NCI-H2029 treated with DMSO at 0.1 percent for 48 hours (cell line): ENCODE measurements around the gene FGF19.

ENCODE experiments used
- DNase-seq: peaks from one replicate; lab custom pipeline; 2025; lab: John Stamatoyannopoulos, UW

The FGF19 gene

DNA sequence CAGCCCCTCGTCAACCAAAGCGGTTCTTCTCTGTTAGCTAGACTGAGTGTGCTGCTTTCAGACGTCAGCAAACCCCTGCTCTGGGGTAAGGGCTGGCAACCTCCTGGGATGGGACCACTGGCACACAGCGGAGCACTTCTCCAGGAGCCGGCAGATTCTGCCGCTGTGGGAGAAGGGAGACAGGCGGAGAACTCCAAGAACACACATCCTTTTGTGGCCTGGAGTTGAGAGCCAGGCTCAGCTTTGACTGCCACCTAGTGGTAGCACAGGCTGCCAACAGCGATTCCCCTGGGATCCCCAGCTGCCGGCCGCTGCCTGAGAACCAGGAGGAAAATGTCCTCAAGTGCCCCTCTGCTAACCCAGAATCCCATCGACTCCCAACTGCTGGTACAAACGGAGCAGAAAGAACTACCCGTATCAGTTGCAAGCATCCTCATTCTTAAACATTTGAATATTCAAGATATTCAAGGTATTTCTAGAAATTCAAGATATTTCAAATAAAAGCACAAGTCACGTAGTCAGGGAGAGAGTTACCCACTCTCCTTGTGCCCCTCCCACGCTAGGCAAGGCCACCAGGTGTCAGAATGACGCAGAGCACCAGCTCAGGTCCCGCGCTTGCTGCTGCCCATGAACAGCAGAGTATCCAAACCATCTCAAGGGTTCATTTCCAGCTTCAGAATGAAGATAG lies 33.5 kb downstream of the FGF19 start:
- DNase-seq = peak; percentile 59

DNA sequence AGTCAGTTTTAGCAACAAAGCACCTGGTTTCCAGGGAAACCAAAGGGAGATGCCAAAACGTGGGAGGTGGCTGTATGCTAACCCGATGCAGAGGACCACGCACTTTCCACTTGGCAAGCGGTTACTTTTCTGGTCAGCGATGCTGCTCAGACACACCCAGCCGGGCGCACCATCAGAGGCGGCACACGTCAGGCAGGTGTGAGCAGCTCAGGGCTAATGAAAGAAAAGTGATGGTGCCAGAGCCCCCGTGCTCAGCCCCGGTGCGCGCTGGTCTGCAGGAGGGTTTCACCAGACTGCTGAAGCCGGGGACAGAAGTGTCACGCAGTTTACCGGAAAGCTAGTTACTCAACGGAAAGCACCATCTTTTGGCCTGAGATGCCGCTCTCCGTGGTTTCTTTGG lies 34.3 kb downstream of the FGF19 start:
- DNase-seq = no peak

DNA sequence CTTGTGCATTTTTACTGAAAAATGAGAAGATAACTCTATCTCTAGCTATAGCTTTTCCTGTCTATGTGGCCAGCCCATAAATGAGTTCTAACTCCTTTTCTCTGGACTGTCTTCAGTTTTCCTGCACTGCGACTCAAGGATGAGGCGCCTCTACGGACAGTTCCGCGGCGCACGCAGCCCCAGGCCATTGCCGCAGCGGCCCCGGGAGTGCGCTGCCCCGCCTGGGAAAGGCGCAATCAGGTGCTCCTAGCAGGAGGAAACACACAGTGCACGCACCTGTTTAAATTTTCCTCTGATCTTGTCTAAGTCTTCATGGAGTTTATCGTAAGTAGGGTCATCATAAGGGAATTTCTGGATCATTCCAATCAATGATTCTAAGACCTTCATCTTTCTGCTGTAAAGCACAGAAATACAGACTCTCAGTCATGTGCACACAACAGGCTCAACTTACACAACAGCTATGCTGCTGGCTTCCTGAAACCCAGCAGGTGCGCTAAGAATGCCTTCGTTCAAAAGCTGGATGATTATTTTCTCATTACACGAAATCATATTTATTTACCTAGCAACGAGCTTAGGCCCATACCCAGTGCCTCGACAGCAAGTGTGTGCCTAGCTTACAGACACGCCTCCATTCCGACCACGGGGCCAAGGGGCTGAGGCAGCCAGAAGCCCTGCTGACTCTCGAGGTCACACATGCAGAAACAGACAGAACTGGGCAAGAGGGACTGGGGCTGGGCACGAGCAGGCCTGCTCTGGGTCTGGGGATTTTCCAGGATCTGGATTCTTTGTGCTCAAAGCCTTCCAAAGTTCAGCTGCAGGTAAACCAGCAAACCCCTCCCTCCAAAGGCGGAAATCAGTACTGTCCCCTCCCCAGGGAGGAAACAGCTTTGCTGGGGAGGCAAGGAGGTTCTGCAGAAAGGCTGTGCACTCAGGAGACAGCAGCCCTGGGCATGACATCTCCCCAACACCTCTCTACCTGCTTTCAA lies 35.9 kb downstream of the FGF19 start:
- DNase-seq = no peak

DNA sequence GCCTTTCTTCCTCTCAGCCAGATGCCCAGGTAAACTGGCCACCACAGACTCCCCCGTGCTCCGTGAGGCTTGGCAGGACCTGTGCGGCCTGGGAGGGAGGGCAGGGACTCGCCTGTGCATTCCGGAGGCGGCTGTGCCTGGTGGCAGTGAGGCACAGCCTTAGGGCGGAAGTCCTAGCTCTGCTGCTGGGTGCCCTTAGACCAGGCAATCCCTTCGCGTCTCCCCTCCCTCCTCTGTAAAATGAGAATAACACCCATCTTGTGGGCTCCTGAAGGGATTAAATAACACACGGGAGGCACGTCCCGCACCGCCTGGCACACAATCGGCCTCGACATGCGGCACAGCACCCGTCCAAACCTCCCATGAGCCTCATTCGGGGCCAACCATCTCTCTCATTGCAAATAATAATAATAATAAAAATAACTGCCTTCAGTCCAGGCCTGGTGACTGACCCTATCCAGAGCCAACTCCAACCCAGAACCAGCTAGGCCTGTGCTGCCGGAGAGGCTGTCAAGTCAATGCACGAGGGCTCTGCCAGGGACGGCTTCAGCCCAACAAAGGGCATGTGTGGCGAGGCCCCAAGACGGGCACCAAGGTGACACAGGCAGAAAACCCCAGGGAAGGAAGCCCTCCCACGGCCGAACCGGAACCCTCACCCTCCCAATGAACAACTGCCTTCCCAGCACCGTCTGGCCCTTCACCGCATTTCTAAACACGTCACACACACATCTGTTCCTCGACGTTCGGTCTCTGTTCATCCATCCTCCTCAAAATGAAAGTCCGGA lies 36.9 kb downstream of the FGF19 start:
- DNase-seq = no peak

DNA sequence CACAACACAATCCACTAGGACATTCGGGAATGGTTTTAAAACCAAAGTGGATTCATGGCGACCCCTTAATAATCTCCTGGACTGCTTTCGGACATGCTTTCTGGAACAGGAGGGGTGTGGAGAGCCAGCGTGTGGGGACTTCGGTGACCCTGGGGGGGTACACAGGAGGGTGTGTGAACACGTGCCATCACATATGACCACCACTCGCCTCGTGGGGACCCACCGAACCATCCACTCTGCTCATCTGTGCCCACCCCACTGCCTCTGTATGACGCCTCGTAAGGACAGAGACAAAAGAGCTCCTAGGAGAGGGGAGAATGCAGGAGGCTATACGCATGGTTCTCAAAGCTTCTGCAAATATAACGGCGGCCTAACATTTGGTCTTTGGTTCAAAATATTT lies 37.6 kb downstream of the FGF19 start:
- no peak for DNase-seq

DNA sequence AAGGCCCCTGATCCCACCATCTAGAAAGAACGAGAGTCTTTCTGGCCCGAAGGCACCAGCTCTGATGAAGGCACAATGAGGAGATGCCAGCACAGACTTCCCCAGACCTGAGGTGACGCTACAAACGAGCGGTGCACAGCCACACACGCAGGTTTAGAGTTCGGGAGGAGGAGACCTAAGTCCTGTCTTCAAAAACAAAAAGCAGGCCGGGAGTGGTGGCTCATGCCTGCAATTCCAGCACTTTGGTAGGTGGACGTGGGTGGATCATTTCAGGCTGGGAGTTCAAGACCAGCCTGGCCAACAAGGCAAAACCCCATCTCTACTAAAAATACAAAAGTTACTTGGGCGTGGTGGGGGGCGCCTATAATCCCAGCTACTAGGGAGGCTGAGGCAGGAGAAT lies 38.2 kb downstream of the FGF19 start:
- no peak for DNase-seq

DNA sequence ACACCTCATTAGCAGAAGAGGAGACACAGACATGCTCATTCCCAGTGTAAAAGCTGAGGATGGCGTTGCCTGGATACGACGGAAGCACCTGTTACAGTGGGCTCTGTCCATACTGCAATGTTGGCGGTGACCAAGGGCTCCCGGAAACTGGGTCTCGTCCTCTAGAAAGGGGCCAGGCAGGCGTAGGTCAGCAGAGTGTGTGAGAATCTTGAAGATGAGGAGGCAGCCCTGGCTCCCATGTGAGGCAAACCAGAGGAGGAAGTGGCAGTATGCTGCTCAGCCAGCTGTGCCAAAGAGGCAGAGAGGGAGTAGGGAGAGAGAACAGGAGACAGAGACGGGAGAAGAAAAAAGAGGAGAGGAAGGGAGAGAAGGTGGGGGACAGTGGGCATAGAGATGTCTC lies 38.9 kb downstream of the FGF19 start:
- DNase-seq = no peak

DNA sequence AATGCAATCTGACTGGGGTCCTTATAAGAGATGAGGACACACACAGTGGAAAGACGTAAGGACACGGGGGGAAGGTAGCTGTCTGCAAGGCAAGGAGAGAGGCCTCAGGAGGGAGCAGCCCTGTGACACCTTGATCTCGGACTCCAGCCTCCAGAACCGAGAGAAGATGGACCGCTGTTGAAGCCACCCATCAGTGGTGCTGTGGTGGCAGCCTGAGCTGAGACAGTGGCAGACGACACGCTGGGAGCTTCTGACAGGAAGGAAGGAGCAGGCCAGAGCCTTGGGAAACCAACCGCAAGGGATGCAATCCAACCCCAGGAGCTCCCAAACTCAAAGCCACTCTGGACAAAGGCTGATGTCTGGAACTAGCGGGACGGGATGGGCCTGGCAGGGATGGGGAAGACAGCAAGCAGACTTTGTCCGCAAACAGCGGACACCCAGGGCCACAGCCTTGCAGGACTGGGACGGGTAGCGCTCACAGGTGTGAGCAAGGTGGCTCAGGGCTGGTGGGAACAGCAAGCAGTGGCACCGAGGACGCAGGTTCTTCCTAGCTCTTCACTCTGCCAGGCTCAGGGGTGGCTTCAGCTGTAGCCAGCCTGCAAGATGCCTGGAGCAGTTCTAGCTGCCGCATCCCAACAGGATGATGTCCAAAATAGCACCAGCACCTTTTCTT lies 39.6 kb downstream of the FGF19 start:
- DNase-seq = no peak

DNA sequence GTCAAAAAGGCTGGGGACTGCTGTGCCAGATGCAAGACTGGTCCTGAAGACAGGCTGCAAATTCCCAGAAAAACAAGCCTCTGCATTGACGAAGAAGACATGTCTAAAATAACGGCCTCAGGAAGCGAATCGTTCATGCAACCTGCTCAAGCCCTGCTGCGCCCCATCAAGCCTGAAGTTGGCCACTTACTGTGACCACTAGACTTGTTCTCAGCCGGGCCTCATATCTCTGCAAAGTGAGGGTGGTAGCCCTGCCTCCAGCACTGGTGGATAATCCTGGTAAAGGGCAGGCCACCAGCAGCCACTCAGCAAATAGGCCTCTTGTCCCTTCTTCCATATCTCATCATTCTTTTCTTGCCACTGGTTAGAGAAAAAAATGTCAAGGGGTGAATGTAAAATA lies 40.5 kb downstream of the FGF19 start:
- DNase-seq = no peak

DNA sequence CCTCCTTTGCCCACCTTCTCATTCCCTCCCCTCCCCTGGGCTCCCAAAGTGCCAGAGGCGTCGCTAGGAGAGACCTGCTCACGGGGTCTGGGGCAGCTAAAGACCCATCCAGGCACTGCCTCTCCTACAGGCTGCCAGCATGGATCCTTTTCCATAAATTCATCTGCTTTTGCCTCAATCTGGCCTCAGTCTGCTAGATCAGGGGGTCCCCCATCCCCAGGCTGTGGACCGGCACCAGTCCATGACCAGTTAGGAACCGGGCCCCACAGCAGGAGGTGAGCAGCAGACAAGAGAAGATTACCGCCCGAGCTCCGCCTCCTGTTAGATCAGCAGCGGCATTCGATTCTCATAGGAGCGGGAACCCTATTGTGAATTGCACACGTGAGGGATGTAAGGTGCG lies 41.0 kb downstream of the FGF19 start:
- DNase-seq = no peak

DNA sequence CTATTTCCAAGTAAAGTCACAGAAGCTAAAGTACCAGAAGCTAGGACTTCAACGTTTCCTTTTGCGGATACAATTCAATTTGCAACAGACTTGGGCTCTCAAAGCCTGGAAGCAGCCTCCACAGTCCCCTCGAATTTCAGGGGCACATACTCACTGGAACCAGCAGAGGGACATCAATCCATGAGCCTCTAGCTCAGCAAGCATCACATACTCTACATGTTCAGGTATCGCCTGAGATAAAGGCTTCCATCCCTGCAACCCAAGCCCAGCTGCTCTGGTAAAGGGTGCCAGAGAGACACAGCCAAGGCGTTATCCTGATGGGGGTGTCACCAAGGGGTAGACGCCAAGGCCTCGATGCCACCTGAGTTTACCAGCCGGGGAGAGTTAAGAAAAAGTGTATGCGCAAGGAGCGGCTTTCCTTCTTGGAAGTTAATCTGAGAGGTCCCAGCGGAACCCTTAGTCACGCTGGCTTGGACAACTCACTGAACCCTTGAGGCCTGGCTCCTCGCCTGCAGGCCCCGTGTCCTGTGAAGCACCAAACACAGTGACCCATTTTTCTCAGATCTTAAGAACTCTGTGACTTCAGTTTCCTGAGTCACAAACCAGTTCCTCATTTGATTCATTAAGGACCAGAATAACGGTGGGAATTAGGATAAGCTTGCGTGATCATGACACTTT lies 41.7 kb downstream of the FGF19 start:
- DNase-seq = no peak

DNA sequence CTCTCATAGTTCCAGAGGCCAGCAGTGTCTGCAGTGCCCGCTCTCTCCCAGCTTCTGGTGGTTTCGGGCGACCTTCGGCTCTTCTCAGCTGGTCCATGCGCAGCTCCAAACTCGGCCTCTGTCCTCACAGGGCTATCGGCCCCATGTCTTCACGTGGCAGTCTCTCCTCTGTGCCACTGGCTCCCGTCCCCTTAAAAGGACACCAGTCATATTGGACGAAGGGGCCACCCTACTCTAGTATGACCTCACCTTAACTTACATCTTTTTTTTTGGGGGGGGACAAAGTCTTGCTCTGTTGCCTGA lies 42.5 kb downstream of the FGF19 start:
- no peak for DNase-seq

DNA sequence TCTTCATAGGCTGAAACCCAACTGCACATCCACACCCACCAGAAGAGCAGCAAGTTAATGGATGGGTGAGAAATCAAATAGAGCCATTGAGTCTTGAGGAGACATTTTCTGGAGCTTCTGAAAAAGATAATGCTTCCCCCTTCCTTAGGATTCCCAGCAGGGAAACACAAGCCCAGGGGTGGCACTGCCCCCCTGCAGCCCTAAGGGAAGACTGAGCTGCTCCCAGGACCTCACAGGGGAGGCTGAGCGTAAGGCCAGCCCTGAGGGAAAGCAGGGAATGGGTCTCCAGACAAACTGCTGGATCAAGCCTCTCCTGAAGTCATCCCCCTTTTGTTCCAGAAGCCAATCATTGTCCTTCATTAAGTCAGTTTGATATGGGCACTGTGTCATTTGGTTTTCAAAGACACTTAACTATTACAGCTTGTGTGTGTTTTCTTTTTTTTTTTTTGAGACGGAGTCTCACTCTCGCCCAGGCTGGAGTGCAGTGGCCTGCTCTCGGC lies 43.8 kb downstream of the FGF19 start:
- no peak for DNase-seq

DNA sequence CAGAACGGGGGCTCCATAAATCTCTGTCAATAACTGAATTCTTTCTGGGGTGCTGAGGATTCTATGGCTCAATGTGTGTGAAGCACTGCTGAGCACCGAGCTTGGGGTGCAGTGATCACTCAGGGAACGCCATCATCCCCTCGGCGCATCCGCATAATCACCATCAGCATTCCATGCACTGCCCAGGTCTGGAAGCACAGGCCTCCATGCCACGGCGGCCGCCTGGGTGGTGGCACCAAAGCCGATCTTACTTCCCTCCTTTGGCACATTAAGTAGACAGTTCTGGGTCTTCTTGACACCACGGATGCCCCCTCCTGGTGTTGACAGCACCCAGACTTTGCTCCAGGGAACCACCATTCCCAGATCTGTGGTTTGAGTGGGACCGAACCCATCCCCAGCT lies 44.2 kb downstream of the FGF19 start:
- no peak for DNase-seq

DNA sequence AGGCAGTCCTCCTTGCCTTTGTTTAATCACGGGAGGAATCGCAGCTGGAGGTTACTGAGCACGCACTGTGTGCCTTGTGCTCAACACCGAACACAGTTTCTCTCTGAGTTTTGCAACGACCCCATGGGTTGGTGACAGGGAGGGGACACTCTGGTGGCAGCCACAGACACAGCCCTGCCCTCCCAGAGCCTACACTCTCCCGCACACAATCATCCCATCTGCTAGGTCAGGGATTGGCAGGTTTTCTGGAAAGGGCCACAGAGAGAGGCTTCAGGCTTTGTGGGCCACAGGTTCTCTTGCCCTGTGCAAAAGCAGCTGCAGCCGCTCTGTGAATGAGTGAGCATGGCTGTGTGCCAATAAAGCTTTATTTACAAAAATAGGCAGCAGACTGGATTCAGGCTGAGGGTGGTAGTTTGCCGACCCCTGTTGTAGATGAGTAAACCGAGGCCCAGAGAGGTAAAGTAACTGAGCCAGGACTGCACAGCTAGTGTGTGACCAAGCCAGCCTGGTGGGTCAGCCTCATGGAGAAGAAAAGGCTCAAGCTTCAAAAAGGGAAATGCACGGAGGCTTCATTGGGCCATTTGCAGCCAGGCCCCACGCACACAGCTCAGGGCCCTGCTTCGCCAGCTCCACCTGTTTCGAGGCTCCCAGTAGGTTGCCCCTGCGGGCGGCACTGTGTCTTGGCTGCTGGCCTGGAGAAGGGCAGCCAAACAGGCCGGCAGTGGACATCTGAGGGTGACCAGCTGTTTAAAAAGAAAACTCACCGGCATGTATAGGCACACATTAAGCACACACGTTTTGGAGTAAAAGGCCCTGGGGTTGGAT lies 45.0 kb downstream of the FGF19 start:
- DNase-seq = no peak

DNA sequence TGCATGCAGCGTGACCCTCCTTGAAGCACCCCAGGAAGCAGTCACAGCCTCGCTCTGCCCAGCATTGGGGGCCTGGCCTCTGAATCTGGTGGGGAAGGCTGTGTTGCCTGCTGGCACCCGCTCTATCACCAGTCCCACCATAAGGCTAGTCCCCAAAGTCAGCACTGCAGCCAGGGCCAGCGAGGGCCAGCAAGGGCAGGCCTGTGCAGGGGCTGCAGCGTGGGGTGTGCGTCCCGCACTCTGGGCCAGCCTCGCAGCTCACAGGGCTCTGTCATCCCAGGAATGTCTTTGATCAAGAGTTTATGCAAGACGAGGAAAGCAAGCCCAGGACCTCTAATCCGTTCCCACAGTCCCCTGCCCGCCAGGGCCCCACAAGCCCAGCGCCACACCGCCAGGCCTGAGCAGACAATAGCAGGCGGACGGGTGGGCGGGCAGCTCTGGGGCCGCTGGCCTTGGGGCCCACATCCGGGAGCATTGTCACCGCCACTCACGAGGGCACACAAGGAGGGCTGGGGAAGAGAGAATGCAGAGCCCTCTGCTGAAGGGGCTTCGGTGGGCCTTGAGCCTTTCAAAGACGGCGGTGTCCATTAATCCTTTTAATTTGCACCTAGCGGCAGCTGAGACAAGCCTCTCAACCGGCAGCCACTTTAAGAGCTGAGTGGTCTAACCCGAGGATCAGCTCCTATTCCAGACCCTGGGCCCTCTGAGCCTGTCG lies 45.8 kb downstream of the FGF19 start:
- DNase-seq = no peak

DNA sequence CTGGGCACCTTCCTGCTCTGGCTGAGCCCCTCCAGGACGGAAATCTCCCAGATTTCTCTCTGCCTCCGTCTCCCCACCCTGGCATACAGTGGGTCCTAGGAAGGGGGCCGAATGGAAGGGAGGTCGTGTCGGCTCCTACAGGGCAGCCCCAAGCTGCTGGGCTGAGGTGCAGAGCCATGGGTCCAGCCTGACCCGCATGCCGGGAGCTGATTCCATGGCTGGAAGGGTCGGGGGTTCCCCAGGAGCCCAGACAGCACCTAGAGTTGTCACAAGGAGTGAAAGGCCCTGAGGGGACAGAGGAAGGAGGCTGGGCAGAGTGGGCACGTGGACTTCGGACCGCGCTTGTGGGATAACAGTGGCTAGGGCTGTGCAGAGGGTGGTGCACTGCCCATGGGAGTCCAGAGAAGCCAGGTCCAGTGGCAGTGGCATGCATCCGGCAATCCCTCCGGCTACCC lies 46.3 kb downstream of the FGF19 start:
- no peak for DNase-seq

DNA sequence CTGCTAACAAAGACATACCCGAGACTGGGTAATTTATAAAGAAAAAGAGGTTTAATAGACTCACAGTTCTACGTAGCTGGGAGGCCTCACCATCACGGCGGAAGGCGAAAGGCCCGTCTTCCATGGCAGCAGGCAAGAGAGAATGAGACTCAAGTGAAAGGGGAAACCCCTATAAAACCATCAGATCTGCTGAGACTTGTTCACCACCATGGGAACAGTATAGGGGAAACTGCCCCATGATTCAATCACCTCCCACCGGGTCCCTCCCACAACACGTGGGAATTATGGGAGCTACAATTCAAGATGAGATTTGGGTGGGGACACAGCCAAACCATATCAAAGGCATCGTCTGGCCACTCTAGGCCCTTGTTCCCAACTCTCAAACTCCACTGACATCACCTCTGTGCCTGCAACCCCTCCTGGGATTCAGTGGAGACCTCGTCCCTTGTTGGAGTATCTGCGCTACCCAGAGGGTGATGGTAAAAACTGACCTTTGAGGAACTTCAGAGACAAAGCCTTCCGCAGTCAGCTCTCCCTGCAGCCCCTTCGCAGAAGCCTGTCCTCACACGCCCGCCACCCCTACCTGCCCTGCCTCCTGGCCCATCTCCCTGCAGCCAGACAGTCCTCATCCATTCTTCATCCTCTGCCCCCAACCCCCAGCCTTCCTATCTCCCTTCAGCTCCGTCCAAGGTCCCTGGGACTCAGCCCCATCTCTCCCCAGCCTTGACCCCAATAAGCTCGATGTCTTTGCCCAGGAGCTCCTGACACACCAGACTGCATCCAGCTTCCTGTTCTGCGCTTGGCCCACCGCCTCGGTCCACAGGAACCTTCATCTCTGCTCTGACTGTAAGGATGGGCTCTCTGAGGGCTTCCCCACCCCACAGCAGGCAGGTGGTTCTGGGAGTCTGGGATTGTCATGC lies 47.0 kb downstream of the FGF19 start:
- DNase-seq = no peak
